Motor neuron (in vitro differentiated cells): Measurements from ENCODE around the gene CLTC. TPM values are rescaled to one million over a fixed set of nuclear protein-coding genes. Genes with fewer than 3 reads are reported as not detected.

Experiments
- ATAC-seq, 8 experiments: fragments of 200-7000 bp; cut with Tn5 transposase; replicated peaks in 6 of 8; 2 replicates each; pipeline ENCODE4 v1.8.0; 2021; ENCODE audit warnings: mild to moderate bottlenecking in 8 of 8, moderate library complexity in 8 of 8
- H3K27ac ChIP-seq, 2 donors: fragments of 250-450 bp; sonication (Bioruptor Pico); 2 replicates each; pipeline ENCODE4 v1.9.0; 2021; ENCODE audit warnings: antibody characterized with exemption in 2 of 2, mild to moderate bottlenecking in 2 of 2, moderate library complexity in 1 of 2
- H3K4me1 ChIP-seq, 2 donors: fragments of 250-450 bp; sonication (Bioruptor Pico); replicated peaks in 1 of 2; 2 replicates each; pipeline ENCODE4 v1.6.1; 2021; ENCODE audit warnings: antibody characterized with exemption in 2 of 2, mild to moderate bottlenecking in 2 of 2, moderate library complexity in 1 of 2
- H3K4me3 ChIP-seq, 5 donors: fragments of 250-450 bp; sonication (Bioruptor Pico); 2 replicates each; pipeline ENCODE4 v1.9.0; 2021; ENCODE audit warnings: antibody characterized with exemption in 5 of 5, mild to moderate bottlenecking in 5 of 5, moderate library complexity in 4 of 5
- WGBS, 10 experiments: fragments of 450-650 bp; shearing (Covaris generic); methylation state at CpG; one replicate each; pipeline ENCODE4 v1.0.0; 2022; 5-methylcytosine and 5-hydroxymethylcytosine counted together
- in situ Hi-C, 9 experiments: fragments of 400-800 bp; cut with MboI; loops; one replicate each; pipeline ENCODE4 v1.15.0; 2021; ENCODE audit warnings: low sequenced_read_pairs in 9 of 9, low pct_unique_long_range_greater_than_20kb in 2 of 9; ENCODE audit not compliant: unreplicated experiment in 9 of 9
- total RNA-seq, 8 experiments: library from RNA; unstranded; fragments of 300-600 nt; gene quantifications; 2 replicates each; pipeline versions ENCODE4 v1.2.3 to v1.2.4, GENCODE V29; 2022

CLTC gene
- total RNA-seq, 8 experiments from 2014 or later, result 166 to 241 (median 202) TPM

DNA sequence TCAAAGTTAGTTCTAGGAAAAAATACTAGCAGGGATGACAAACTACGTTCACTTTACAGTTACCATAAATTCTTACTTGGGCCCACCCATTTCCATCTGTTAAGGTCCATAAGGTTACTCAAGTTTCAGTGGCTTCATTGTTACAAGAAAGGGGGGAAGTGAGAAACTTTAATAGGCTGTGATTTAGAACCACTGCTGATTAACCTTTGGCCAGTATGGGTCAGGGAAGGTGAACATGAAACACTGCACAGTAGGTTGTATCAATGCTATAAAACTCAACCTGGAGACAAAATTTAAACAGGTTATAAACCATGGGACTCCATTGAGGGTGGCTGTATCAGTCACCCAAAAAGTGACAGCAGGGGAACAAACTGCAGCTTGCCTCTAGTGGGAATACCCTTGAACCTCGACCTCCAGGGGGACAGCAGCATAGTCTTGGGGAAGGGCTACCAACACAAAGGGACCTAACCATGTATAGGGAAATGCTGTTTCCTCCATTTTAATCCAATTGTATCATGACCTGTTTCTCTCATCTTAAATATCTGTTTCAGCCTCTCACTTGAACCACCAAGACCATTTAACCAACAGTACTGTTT is 77.1 kb downstream of the CLTC start:
- WGBS, 10 experiments, result 0 to 100% (median 79%) methylated on average over 1 to 2 of the region's 2 CpGs; no CpG with 5 or more reads in 2 of the 10 experiments
- in situ Hi-C loops, result no loop called here
- Histone ChIP-seq H3K4me3 (no peak overlapping the region), H3K4me1 (peaks cover 10 to 11% of the 10 kb centered on the region in 2 donors), H3K27ac (no peak overlapping the region)
- peak in 3 of 8 experiments; percentile 12 to 44 (median 18) for ATAC-seq

DNA sequence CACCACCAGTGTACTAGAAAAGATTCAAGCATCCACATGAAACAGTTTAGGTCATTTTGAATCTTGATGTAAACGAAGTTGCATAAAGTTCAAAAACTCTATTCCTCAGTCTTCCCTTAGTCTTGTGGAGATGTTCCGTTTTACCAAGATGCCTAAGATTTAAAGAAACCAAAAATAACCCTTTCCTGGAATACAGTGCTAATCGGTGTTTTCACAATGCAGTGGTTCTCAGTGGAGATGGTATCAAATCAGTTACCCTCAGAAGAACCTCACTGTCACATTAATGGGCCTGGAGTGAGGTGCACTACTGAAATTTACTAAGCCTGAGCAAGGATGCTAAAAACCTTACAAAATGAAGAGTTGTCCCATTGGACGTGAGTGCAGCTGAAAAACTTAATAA is 78.4 kb downstream of the CLTC start:
- 69 to 100% (median 88%) methylated on average over 1 to 4 of the region's 4 CpGs for WGBS, 10 experiments
- no peak overlapping the region for H3K4me3 ChIP-seq
- H3K4me1 ChIP-seq, result peaks cover 10 to 11% of the 10 kb centered on the region in 2 donors
- no peak overlapping the region for H3K27ac ChIP-seq
- in situ Hi-C loops, result no loop called here
- ATAC-seq, result no peak

DNA sequence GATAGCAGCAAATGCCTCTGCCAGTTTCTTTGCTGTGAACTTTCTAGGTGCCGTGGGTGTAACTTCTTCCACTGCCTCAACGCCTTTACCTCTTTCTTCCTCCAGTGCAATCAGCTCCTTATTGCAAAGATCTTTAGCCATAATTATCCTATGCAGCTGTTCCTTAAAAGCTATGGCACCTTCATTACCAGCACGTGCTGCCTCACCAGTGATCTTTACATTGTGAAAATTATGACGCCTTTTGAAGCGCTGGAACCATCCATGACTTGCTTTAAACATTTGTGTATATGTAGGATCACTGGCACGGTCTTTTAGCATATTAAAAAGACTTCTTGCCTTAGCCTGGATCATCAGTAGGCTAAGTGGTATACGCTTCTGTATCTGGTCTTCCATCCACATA is 79.5 kb downstream of the CLTC start:
- no peak overlapping the region for H3K27ac ChIP-seq
- WGBS, 10 experiments, result 87 to 100% (median 100%) methylated on average over 2 to 7 of the region's 7 CpGs

DNA sequence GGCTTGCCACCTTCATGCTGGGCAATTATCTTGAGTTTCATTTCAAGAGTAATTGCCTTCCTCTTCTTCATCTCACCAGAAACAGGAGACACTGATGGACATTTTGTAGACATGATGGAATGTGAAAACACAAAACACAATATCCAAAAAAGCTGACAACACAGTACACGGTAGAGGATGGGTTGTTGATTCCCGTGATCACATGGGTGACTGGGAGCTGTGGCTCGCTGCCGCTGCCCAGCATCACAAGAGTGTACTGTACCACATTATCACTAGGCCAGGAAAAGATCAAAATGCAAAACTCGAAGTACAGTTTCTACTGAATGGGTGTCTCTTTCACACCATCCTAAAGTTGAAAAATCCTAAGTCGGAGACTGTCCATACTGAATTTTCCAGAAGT is 80.1 kb downstream of the CLTC start:
- WGBS, 10 experiments, result 96 to 100% (median 100%) methylated on average over 1 to 6 of the region's 6 CpGs; no CpG with 5 or more reads in 1 of the 10 experiments
- in situ Hi-C loops, result no loop called here
- no peak for ATAC-seq
- Histone ChIP-seq H3K4me3 (no peak overlapping the region), H3K4me1 (peaks cover 10 to 11% of the 10 kb centered on the region in 2 donors), H3K27ac (no peak overlapping the region)

More for the DNA sequence above, 79.5 kb downstream of the CLTC start:
- in situ Hi-C loops, result no loop called here
- no peak overlapping the region for H3K4me3 ChIP-seq
- peaks cover 10 to 11% of the 10 kb centered on the region in 2 donors for H3K4me1 ChIP-seq
- ATAC-seq, result no peak

DNA sequence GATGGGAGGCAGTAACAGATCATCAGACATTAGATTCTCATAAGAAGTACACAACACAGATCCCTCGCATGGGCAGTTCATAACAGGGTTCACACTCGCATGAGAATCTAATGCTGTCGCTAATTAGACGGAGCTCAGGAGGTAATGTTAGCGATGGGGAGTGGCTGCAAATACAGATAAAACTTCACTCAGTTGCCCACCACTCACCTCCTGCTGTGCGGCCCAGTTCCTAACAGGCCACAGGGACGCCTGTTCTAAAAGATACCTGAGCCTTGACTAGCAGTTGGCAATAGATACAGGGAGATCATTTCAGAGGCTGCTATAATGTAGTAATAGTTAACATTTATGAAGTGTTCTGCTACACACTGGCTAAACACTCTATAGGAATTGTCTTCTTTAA is 82.6 kb downstream of the CLTC start:
- H3K4me1 ChIP-seq, result peaks cover 10 to 20% of the 10 kb centered on the region in 2 donors
- 93 to 100% (median 96%) methylated on average over 1 to 7 of the region's 7 CpGs; no CpG with 5 or more reads in 4 of the 10 experiments for WGBS, 10 experiments
- no peak overlapping the region for H3K4me3 ChIP-seq
- in situ Hi-C loops, result no loop called here
- no peak for ATAC-seq
- H3K27ac ChIP-seq, result no peak overlapping the region

DNA sequence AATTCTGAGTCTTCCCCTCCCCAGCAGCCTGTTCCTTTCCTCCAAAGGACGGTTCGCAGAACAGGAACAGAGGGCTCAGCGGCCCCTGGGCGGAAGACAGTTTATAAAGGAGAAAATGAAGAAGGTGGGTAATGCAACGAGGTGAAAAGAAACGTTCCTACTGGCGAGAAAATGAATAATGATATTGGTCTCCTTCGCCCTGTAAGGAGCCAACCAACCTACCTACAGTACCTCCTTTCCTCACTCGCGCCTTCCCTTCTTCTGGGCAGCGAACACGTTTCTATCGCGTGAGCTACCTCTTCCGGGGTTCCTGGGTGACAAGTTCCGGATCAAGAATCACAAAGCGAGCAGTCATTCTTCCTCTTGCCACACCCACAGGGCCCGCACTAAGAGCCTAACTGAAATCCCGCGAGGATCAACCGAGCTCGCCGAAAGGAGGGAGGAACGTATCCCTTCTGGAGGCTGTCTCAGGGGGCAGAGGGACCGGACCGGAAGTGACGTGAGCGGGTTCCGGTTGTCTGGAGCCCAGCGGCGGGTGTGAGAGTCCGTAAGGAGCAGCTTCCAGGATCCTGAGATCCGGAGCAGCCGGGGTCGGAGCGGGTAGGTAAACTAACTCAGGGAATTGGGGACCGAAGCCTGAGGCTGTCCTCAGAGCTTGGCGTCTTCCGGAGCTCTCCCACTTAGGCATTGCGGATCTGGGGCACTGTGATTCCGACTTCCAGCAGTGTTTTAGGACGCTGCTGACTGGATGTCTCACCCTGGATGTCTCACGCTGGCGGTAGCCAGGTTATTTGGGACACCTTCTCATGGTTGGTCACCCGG is 87.7 kb downstream of the CLTC start, which contains the start of the genes PTRH2 and VMP1:
TSS of gene PTRH2 (minus strand) at position 282 of the 822 bp plus-strand sequence. CDS start 9,452 bp downstream, outside the sequence.
TSS of gene VMP1 (plus strand) at position 506 of the 822 bp plus-strand sequence. CDS start 23,793 bp downstream, outside the sequence.
- 0 to 2% (median 0%) methylated on average over 4 to 24 of the region's 45 CpGs; no CpG with 5 or more reads in 1 of the 10 experiments for WGBS, 10 experiments
- Histone ChIP-seq H3K27ac (peak within 1 kb of the TSS; percentile 92 to 98), H3K4me1 (peaks cover 12 to 21% of the 10 kb centered on the region in 2 donors), H3K4me3 (peak within 1 kb of the TSS; percentile 62 to 83 (median 74))
- ATAC-seq, result peak; percentile 91 to 99 (median 98)
- in situ Hi-C loops, result no loop called here

DNA sequence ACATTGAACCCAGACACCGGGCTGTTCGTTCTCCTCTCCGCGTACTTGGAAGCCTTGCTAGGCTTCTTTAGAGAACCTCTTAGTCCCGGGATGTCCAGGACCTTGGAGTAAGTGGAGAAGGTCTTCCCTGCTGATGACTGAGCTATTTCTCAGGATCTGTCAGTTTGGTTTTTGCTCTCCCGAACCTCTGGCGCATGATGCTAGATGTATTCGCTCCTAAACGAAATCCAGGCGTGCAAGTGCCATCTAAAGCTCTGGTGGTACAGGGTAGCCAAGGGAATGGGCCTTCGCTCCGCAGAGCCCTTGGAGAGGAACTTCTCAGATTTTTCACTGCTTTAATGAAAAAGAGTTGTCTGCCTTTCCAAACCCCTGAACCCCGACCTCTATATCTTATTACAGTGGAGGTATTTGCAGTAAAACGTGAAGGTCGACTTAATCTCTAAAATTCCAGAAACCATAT is 88.3 kb downstream of the CLTC start:
- H3K4me3 ChIP-seq, result peak overlapping the region; percentile 62 to 83 (median 74)
- peaks cover 12 to 21% of the 10 kb centered on the region in 2 donors for H3K4me1 ChIP-seq
- WGBS, 10 experiments, result 0 to 4% (median 0%) methylated on average over 1 to 11 of the region's 15 CpGs; no CpG with 5 or more reads in 2 of the 10 experiments
- no peak for ATAC-seq
- H3K27ac ChIP-seq, result peak overlapping the region; percentile 76 to 92
- in situ Hi-C loops, result no loop called here

DNA sequence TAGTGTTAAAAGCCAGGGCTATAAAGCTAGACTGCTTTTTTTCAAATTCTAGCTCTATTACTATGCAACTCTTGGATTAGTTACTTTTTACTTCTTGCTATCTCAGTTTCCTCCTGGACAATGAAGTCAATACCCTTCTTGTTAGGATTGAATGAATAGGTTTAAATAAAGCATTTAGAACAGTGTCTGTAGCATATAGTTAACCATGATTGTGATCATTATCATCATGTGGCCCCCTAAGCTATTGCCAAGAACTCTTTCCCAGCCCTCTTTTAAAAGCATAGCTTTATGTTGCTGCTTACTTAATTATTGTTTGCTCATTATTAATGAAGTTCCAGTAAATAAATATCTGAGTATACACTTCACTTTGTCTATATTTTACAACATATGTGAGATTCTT is 92.2 kb downstream of the CLTC start:
- Histone ChIP-seq H3K27ac (no peak overlapping the region), H3K4me3 (no peak overlapping the region), H3K4me1 (peaks cover 8 to 11% of the 10 kb centered on the region in 2 donors)
- in situ Hi-C loops, result no loop called here
- ATAC-seq, result no peak

DNA sequence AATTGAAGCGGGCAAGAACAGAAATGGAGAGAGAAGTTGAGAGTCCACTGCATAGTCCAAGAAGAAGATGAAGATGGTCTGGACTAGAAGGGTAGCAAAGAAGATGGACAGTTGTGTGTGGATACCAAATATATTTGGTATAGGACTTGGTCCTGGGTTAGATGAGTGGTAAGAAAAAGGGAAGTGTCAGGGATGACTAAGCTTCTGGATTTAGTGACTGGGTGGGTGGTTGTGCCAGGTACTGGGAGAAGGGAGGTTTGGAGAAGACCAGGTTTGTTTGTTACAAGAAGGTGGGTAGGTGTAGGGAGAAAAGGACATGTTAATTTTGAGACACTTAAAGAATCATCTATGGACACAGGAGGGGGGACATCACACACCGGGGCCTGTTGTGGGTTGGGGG is 93.2 kb downstream of the CLTC start:
- in situ Hi-C loops, result no loop called here
- no peak for ATAC-seq
- Histone ChIP-seq H3K4me1 (peaks cover 8 to 11% of the 10 kb centered on the region in 2 donors), H3K27ac (no peak overlapping the region), H3K4me3 (no peak overlapping the region)
- WGBS, 10 experiments, result 67 to 100% (median 100%) methylated on average over 1 of the region's 2 CpGs; no CpG with 5 or more reads in 1 of the 10 experiments

DNA sequence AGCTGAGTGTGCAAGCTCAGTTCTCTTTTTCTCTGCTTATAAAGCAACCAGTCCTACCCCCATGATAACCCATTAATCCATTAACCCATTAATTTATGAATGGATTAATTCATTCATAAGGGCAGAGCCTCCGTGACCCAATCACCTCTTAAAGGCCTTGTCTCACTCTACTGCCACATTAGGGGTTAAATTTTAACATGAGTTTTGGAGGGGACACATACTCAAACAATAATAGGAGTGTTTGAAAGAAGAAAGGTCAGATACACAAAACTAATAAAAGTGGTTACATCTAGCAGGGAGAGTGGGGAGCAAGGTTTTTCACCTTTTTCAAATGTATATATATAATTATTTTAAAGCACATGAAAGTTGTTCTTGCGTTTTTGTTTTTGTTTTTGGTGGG is 94.6 kb downstream of the CLTC start:
- in situ Hi-C loops, result no loop called here
- Histone ChIP-seq H3K4me3 (no peak overlapping the region), H3K27ac (no peak overlapping the region), H3K4me1 (peaks cover 0 to under 1% of the 10 kb centered on the region in 2 donors)
- ATAC-seq, result no peak
- WGBS, 10 experiments, result 67 to 100% (median 93%) methylated on average over 1 to 2 of the region's 2 CpGs; no CpG with 5 or more reads in 3 of the 10 experiments

DNA sequence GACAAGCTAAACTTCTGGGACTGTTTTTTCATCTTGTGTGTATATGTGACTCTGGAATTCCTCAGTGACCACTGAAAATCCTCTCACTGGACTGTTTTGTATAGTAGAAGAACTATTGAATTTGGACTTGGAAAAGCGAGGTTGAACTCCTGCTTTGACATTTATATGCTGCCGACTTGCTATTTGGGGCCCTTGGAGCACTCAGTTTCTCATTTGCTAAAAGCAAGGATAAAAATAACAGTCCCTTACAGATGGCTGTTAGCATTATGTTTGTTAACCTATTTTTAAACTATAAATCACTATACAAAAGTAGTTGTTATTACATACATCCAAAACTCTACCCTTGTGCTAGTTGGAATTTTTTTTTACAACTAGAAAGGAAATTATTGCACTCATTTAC is 96.7 kb downstream of the CLTC start:
- 78 to 100% (median 92%) methylated on average over 1 to 2 of the region's 2 CpGs; no CpG with 5 or more reads in 2 of the 10 experiments for WGBS, 10 experiments

DNA sequence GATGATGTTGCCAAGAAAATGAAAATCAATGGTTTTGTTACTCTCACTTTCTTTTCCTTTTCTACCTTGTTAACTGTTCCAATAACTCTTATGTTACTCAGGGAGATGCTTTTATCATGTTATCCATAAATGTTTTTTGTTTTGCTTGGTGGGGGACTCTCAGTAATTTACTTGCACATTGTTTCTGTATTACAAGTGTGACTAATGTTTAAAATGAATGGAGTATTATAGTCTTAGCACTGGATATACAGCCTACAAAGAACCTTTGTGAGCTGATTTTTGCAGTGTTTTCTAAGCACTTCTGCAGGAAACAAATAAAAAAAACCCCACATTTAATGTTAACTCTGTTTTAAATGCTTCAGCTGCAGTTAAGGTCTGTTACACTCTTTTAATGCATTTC is 99.8 kb downstream of the CLTC start:
- Histone ChIP-seq H3K4me1 (no peaks in the 10 kb centered on the region), H3K27ac (no peak overlapping the region), H3K4me3 (no peak overlapping the region)
- in situ Hi-C loops, result no loop called here
- no peak for ATAC-seq

More for the DNA sequence above, 96.7 kb downstream of the CLTC start:
- H3K27ac ChIP-seq, result no peak overlapping the region
- ATAC-seq, result no peak
- H3K4me3 ChIP-seq, result no peak overlapping the region
- H3K4me1 ChIP-seq, result no peaks in the 10 kb centered on the region
- in situ Hi-C loops, result no loop called here

DNA sequence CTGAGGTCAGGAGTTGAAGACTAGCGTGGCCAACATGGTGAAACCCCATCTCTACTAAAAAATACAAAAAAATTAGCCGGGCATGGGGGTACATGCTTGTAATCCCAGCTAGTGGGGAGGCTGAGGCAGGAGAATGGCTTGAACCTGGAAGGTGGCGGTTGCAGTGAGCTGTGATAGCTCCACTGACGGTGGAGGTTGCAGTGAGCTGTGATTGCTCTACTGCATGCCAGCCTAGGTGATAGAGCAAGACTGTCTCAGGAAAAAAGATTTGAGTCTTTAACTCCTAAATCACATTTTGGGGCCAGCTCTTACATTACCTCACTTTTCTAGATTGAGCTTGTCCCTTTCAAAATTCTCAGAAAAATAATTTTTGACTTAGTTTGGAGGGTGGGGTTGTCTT is 102.9 kb downstream of the CLTC start:
- WGBS, 10 experiments, result 89 to 100% (median 100%) methylated on average over 1 to 3 of the region's 4 CpGs; no CpG with 5 or more reads in 3 of the 10 experiments
- H3K4me3 ChIP-seq, result no peak overlapping the region
- ATAC-seq, result no peak
- H3K27ac ChIP-seq, result no peak overlapping the region
- no peaks in the 10 kb centered on the region for H3K4me1 ChIP-seq
- in situ Hi-C loops, result no loop called here
